Hepatocyte (in vitro differentiated cells): ENCODE results near the gene TMEM144. TPM values are rescaled to one million over a fixed set of nuclear protein-coding genes. Genes with fewer than 3 reads are reported as not detected.
"Not testable (repeated sequence)": the region's sequence is repeated elsewhere in the genome, so short reads cannot be mapped to it uniquely, and the experiment has no call there.

Experiments
- DNase-seq: peaks from one replicate; pipeline ENCODE4 v3.0.0-alpha.2; 2016; ENCODE audit warnings: low spot score
- H2AFZ ChIP-seq: fragments of 200-600 bp; sonication (generic); 2 replicates; pipeline ENCODE4 v1.6.0; 2016; ENCODE audit warnings: antibody characterized with exemption, mild to moderate bottlenecking
- H3K27ac ChIP-seq: fragments of 200-600 bp; sonication (generic); 2 replicates; pipeline ENCODE4 v1.5.1; 2016; ENCODE audit warnings: mild to moderate bottlenecking
- H3K27me3 ChIP-seq: fragments of 200-600 bp; sonication (generic); 2 replicates; pipeline ENCODE4 v1.6.1; 2016
- H3K36me3 ChIP-seq: fragments of 200-600 bp; sonication (generic); replicated peaks from 2 replicates; pipeline ENCODE4 v1.5.1; 2016; ENCODE audit warnings: low read depth; ENCODE audit not compliant: insufficient read depth
- H3K4me1 ChIP-seq: fragments of 200-600 bp; sonication (generic); 2 replicates; pipeline ENCODE4 v1.5.1; 2016; ENCODE audit warnings: mild to moderate bottlenecking, moderate library complexity; ENCODE audit not compliant: insufficient read depth
- H3K4me2 ChIP-seq: fragments of 200-600 bp; sonication (generic); 2 replicates; pipeline ENCODE4 v1.6.0; 2016
- H3K4me3 ChIP-seq: fragments of 200-600 bp; sonication (generic); 2 replicates; pipeline ENCODE4 v1.5.1; 2016; ENCODE audit warnings: mild to moderate bottlenecking
- H3K79me2 ChIP-seq: fragments of 200-600 bp; sonication (generic); 2 replicates; pipeline ENCODE4 v1.6.0; 2017; ENCODE audit warnings: mild to moderate bottlenecking
- H3K9me2 ChIP-seq: fragments of 200-600 bp; sonication (generic); replicated peaks from 2 replicates; pipeline ENCODE4 v1.6.0; 2017; ENCODE audit warnings: mild to moderate bottlenecking; ENCODE audit not compliant: insufficient read depth
- H3K9me3 ChIP-seq: fragments of 200-600 bp; sonication (generic); 2 replicates; pipeline ENCODE4 v1.5.1; 2016; ENCODE audit warnings: low read depth, mild to moderate bottlenecking
- H4K20me1 ChIP-seq: fragments of 200-600 bp; sonication (generic); 2 replicates; pipeline ENCODE4 v1.6.0; 2016; ENCODE audit warnings: mild to moderate bottlenecking; ENCODE audit not compliant: insufficient read depth, poor library complexity, severe bottlenecking
- EZH2 ChIP-seq: fragments of 200-600 bp; sonication (generic); IDR thresholded peaks from 2 replicates; pipeline ENCODE4 v1.6.1; 2016; ENCODE audit warnings: antibody characterized with exemption, mild to moderate bottlenecking, borderline replicate concordance
- EZH2phosphoT487 ChIP-seq: fragments of 200-600 bp; sonication (generic); IDR thresholded peaks from one replicate; pipeline ENCODE4 v1.6.1; 2018; ENCODE audit warnings: antibody characterized with exemption, mild to moderate bottlenecking, low read depth, moderate library complexity; ENCODE audit not compliant: unreplicated experiment, severe bottlenecking
- WGBS: methylation state at CpG from one replicate; pipeline ENCODE4 v1.1.6; 2016; ENCODE audit warnings: low lambda C conversion rate; ENCODE audit errors: missing lambda C conversion rate; 5-methylcytosine and 5-hydroxymethylcytosine counted together
- polyA plus RNA-seq: library from polyadenylated mRNA; unstranded; fragments of >200 nt; fragmentation: Nextera tagmentation; extraction: Ambion mirVana; gene quantifications from 2 replicates; pipeline ENCODE4 v1.2.1, GENCODE V29; 2016
- total RNA-seq: library from RNA; depleted of rRNA; stranded (reverse); fragments of >200 nt; gene quantifications from 2 replicates; pipeline ENCODE4 v1.2.3, GENCODE V29; 2014
- TF ChIP-seq, protein P1 (sequence below): fragments of 200-600 bp; sonication (generic); IDR thresholded peaks from 2 replicates; pipeline ENCODE4 v1.5.1; 2016; ENCODE audit warnings: antibody characterized with exemption, mild to moderate bottlenecking; ENCODE audit not compliant: poor library complexity

The TMEM144 gene
- total and polyA plus RNA-seq, 2 experiments from 2014 or later, result 17.5 to 58.9 TPM

DNA sequence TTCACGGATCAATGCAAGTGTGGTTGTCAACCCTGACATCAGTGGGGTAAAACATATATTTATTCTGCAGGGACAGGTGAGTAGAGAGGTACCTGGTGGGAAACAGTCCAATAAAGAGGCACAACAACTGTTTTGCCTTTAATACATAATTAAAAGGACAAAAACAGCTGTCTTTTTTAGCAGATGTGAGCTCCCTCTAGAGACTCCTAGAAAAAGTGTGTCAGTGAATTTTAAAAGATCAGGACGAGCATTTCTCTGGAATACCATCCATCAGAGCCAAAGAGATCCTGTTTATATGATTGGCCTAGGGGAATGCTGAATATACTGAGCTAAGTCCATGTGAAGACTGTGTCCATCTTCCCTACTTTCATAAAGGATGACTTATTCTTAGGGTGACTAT, 58.3 kb downstream of the TMEM144 start:
- no peak overlapping the region for H3K4me2 ChIP-seq
- no peaks in the 10 kb centered on the region for H4K20me1 ChIP-seq
- DNase-seq, result no peak
- H3K9me3 ChIP-seq, result no peaks in the 10 kb centered on the region
- WGBS, result 65% methylated on average over 2 of the region's 2 CpGs
- H3K4me1 ChIP-seq, result no peaks in the 10 kb centered on the region
- no peaks in the 10 kb centered on the region for H3K9me2 ChIP-seq
- H3K79me2 ChIP-seq, result no peaks in the 10 kb centered on the region
- TF ChIP-seq, protein P1, sequence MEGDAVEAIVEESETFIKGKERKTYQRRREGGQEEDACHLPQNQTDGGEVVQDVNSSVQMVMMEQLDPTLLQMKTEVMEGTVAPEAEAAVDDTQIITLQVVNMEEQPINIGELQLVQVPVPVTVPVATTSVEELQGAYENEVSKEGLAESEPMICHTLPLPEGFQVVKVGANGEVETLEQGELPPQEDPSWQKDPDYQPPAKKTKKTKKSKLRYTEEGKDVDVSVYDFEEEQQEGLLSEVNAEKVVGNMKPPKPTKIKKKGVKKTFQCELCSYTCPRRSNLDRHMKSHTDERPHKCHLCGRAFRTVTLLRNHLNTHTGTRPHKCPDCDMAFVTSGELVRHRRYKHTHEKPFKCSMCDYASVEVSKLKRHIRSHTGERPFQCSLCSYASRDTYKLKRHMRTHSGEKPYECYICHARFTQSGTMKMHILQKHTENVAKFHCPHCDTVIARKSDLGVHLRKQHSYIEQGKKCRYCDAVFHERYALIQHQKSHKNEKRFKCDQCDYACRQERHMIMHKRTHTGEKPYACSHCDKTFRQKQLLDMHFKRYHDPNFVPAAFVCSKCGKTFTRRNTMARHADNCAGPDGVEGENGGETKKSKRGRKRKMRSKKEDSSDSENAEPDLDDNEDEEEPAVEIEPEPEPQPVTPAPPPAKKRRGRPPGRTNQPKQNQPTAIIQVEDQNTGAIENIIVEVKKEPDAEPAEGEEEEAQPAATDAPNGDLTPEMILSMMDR, result no peak
- TF ChIP-seq EZH2phosphoT487 (no peak), EZH2 (no peak)
- H3K27ac ChIP-seq, result no peak overlapping the region
- H3K4me3 ChIP-seq, result no peak overlapping the region
- H2AFZ ChIP-seq, result no peak overlapping the region
- H3K36me3 ChIP-seq, result no peaks in the 10 kb centered on the region
- H3K27me3 ChIP-seq, result no peaks in the 10 kb centered on the region

DNA sequence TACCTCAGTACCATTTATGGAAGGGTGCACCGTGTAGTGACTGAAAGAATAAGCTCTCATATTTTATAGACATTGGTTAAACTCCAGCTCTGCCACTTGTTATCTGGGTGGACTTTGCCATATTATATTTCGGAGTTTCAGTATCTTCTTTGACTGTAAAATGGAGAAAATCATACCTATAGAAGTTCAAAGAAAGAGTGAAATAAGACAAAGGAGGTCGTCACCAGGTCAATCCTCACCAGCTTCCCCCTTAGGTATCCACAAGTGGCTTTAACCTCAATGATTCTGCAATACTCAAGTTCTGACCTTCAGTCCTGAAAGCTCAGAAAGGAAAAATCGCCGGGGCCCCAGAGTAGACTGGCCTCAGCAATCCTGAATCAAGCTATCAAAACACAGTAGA, 64.3 kb downstream of the TMEM144 start:
- Histone ChIP-seq H2AFZ (no peak overlapping the region), H3K4me1 (no peaks in the 10 kb centered on the region), H3K4me3 (no peak overlapping the region), H3K79me2 (no peaks in the 10 kb centered on the region), H3K36me3 (no peaks in the 10 kb centered on the region), H3K27ac (no peak overlapping the region), H3K9me3 (no peaks in the 10 kb centered on the region), H4K20me1 (no peaks in the 10 kb centered on the region), H3K9me2 (no peaks in the 10 kb centered on the region), H3K4me2 (no peak overlapping the region), H3K27me3 (no peaks in the 10 kb centered on the region)
- TF ChIP-seq EZH2phosphoT487 (no peak), EZH2 (no peak)
- TF ChIP-seq, protein P1, result no peak
- DNase-seq, result no peak
- 80% methylated on average over 5 of the region's 5 CpGs for WGBS

DNA sequence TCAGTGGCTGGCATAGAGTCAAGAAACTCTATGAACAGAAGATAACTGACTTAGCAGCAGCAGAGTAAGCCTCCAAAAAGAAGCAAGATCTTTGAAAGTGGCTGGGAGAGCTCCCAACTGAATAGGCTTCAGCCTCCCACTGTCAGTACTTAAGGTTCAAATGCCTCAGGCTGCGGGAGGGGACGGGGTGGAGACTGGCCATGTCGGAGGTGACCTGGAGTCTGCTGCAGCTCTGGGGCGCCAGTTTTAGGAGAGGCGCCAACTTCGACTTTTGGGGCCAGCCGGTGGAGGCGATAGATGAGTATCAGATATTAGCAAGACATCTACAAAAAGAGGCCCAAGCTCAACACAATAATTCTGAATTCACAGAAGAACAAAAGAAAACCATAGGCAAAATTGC, 67.3 kb downstream of the TMEM144 start:
- DNase-seq, result no peak
- Histone ChIP-seq H3K4me3 (no peak overlapping the region), H3K79me2 (no peaks in the 10 kb centered on the region), H3K4me1 (no peaks in the 10 kb centered on the region), H3K4me2 (no peak overlapping the region), H2AFZ (no peak overlapping the region), H3K9me2 (no peaks in the 10 kb centered on the region), H3K27ac (no peak overlapping the region), H3K27me3 (no peaks in the 10 kb centered on the region), H3K36me3 (no peaks in the 10 kb centered on the region), H3K9me3 (no peaks in the 10 kb centered on the region), H4K20me1 (no peaks in the 10 kb centered on the region)
- TF ChIP-seq EZH2 (no peak), EZH2phosphoT487 (no peak)
- TF ChIP-seq, protein P1, result no peak
- WGBS, result 96% methylated on average over 8 of the region's 8 CpGs

DNA sequence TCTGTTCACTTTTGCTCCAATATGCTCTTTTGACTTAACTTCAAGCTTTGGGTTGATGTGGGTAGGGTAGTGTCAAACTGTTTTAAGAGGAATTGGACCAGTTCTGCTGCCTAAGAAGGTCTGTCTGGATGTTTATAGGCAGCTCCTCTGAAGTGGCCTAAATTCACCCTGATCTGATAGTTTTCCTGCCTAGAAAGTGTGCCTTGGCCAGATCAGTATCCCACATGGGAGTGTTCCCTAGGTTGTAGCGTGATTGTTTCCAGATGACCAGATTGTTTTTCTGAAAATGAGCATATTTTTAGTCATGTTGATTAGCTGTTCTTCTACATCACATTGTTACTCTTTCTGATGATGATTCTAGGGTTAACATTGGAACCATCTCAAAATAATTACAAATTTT, 68.8 kb downstream of the TMEM144 start:
- not testable (repeated sequence) for DNase-seq, H3K9me2 ChIP-seq, H3K4me2 ChIP-seq, H4K20me1 ChIP-seq, H3K79me2 ChIP-seq, H3K36me3 ChIP-seq, H3K4me3 ChIP-seq, H3K9me3 ChIP-seq, H3K27ac ChIP-seq, H2AFZ ChIP-seq, H3K27me3 ChIP-seq, H3K4me1 ChIP-seq
- WGBS, result 94% methylated on average over 1 of the region's 1 CpG
